Measurements from ENCODE around the gene MAP4.

MAP4 gene

DNA sequence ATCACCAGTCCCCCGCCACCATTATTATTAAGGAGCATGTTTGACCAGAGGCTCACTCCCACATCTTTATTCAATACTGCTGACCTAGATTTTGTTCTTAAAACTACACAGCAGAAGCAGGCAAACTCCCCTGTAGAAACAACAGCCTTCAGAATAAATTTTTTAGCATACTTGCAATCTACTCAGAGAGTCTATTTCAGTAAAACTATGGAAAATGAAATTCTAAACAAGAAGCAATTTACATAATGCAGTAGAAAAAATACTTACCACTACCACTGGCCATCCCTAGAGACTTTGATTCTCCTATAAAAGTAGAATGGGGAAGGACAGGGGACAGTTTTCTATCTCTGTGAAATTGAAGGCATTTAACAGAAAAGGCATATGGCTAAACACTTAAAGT lies 76.0 kb downstream of the MAP4 start:
- no peak overlapping the region for H3K4me3 ChIP-seq (ENCODE audit: insufficient read length, low read depth)
- H3K9me3 ChIP-seq (ENCODE audit: insufficient read depth, low read length), result no peaks in the 10 kb centered on the region
- no peaks in the 10 kb centered on the region for H3K27me3 ChIP-seq (ENCODE audit: insufficient read depth, insufficient read length)
- no peak for DNase-seq (ENCODE audit: low read depth, low spot score)
- no peaks in the 10 kb centered on the region for H3K36me3 ChIP-seq (ENCODE audit: insufficient read depth, insufficient read length, low read length)
- no peaks in the 10 kb centered on the region for H3K4me1 ChIP-seq (ENCODE audit: insufficient read depth, insufficient read length)
- TF ChIP-seq ZNF274 (IDR thresholded peaks at IDR 0.05; ENCODE audit: low read depth, low read length), result no peak
- TF ChIP-seq SUZ12 (IDR thresholded peaks at IDR 0.05; ENCODE audit: extremely low read depth, insufficient read depth, insufficient read length), result no peak
- TF ChIP-seq YY1 (IDR thresholded peaks at IDR 0.05; ENCODE audit: insufficient read depth, insufficient read length), result no peak
- no peak overlapping the region for H3K9ac ChIP-seq (ENCODE audit: insufficient read length, low read depth)

- TF ChIP-seq YY1 (IDR thresholded peaks at IDR 0.05; ENCODE audit: insufficient read depth, insufficient read length) (no peak), SUZ12 (IDR thresholded peaks at IDR 0.05; ENCODE audit: extremely low read depth, insufficient read depth, insufficient read length) (no peak), ZNF274 (IDR thresholded peaks at IDR 0.05; ENCODE audit: low read depth, low read length) (no peak)
- no peak overlapping the region for H3K9ac ChIP-seq (ENCODE audit: insufficient read length, low read depth)
- no peak overlapping the region for H3K4me3 ChIP-seq (ENCODE audit: insufficient read length, low read depth)
- DNase-seq (ENCODE audit: low read depth, low spot score), result no peak
- no peaks in the 10 kb centered on the region for H3K27me3 ChIP-seq (ENCODE audit: insufficient read depth, insufficient read length)
- no peaks in the 10 kb centered on the region for H3K9me3 ChIP-seq (ENCODE audit: insufficient read depth, low read length)
- H3K36me3 ChIP-seq (ENCODE audit: insufficient read depth, insufficient read length, low read length), result peaks cover 13% of the 10 kb centered on the region
- no peaks in the 10 kb centered on the region for H3K4me1 ChIP-seq (ENCODE audit: insufficient read depth, insufficient read length)
These were observed 83.8 kb downstream of the MAP4 start for GRCh38 chr3:47932421-47932820.

DNA sequence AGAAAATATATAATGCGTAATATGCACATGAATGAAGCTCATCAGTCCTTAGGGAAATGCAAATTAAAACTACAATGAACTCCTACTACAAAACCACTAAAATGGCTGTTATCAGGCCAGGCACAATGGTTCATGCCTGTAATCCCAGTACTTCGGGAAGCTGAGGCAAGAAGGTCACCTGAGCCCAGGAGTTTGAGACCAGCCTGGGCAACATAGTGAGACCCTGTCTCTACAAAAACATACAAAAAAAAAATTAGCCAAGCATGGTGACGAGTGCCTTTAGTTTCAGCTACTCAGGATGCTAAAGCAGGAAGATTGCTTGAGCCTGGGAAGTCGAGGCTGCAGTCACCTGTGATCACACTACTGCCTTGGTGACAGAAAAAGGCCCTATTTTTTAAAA lies 85.2 kb downstream of the MAP4 start:
- no peak overlapping the region for H3K9ac ChIP-seq (ENCODE audit: insufficient read length, low read depth)
- no peaks in the 10 kb centered on the region for H3K9me3 ChIP-seq (ENCODE audit: insufficient read depth, low read length)
- H3K36me3 ChIP-seq (ENCODE audit: insufficient read depth, insufficient read length, low read length), result peaks cover 27% of the 10 kb centered on the region
- no peaks in the 10 kb centered on the region for H3K4me1 ChIP-seq (ENCODE audit: insufficient read depth, insufficient read length)
- H3K27me3 ChIP-seq (ENCODE audit: insufficient read depth, insufficient read length), result no peaks in the 10 kb centered on the region
- no peak overlapping the region for H3K4me3 ChIP-seq (ENCODE audit: insufficient read length, low read depth)
- DNase-seq (ENCODE audit: low read depth, low spot score), result no peak
- TF ChIP-seq YY1 (IDR thresholded peaks at IDR 0.05; ENCODE audit: insufficient read depth, insufficient read length) (no peak), ZNF274 (IDR thresholded peaks at IDR 0.05; ENCODE audit: low read depth, low read length) (no peak), SUZ12 (IDR thresholded peaks at IDR 0.05; ENCODE audit: extremely low read depth, insufficient read depth, insufficient read length) (no peak)

DNA sequence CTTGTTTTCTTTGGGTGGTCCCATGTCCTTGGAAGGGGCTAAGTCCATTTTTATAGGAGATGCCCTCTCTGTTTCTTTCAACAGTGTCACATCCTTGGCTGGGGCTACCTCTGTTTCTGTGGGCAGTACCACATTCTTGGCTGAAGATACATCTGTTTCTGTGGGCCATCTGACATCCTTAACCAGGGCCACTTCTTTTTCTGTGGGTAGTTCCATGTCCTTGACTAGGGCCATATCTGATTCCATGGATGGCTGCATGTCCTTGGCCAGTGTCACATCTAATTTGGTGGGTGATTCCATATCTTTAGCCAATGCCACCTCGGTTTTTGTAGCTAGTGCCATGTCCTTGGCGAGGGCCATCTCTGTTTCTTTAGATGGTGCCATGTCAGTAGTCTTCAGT lies 99.5 kb downstream of the MAP4 start:
- no peak for DNase-seq (ENCODE audit: low read depth, low spot score)
- Histone ChIP-seq H3K27me3 (ENCODE audit: insufficient read depth, insufficient read length) (no peaks in the 10 kb centered on the region), H3K9me3 (ENCODE audit: insufficient read depth, low read length) (no peaks in the 10 kb centered on the region), H3K4me1 (ENCODE audit: insufficient read depth, insufficient read length) (no peaks in the 10 kb centered on the region), H3K36me3 (ENCODE audit: insufficient read depth, insufficient read length, low read length) (peaks cover 81% of the 10 kb centered on the region), H3K9ac (ENCODE audit: insufficient read length, low read depth) (no peak overlapping the region), H3K4me3 (ENCODE audit: insufficient read length, low read depth) (no peak overlapping the region)
- TF ChIP-seq YY1 (IDR thresholded peaks at IDR 0.05; ENCODE audit: insufficient read depth, insufficient read length) (no peak), ZNF274 (IDR thresholded peaks at IDR 0.05; ENCODE audit: low read depth, low read length) (no peak), SUZ12 (IDR thresholded peaks at IDR 0.05; ENCODE audit: extremely low read depth, insufficient read depth, insufficient read length) (no peak)

GRCh38 chr3:47916201-47916600 lies 100.0 kb downstream of the MAP4 start:
- no peak for DNase-seq (ENCODE audit: low read depth, low spot score)
- peaks cover 80% of the 10 kb centered on the region for H3K36me3 ChIP-seq (ENCODE audit: insufficient read depth, insufficient read length, low read length)
- H3K9me3 ChIP-seq (ENCODE audit: insufficient read depth, low read length), result no peaks in the 10 kb centered on the region
- TF ChIP-seq ZNF274 (IDR thresholded peaks at IDR 0.05; ENCODE audit: low read depth, low read length) (no peak), YY1 (IDR thresholded peaks at IDR 0.05; ENCODE audit: insufficient read depth, insufficient read length) (no peak), SUZ12 (IDR thresholded peaks at IDR 0.05; ENCODE audit: extremely low read depth, insufficient read depth, insufficient read length) (no peak)
- H3K27me3 ChIP-seq (ENCODE audit: insufficient read depth, insufficient read length), result no peaks in the 10 kb centered on the region
- no peaks in the 10 kb centered on the region for H3K4me1 ChIP-seq (ENCODE audit: insufficient read depth, insufficient read length)
- no peak overlapping the region for H3K4me3 ChIP-seq (ENCODE audit: insufficient read length, low read depth)
- no peak overlapping the region for H3K9ac ChIP-seq (ENCODE audit: insufficient read length, low read depth)

DNA sequence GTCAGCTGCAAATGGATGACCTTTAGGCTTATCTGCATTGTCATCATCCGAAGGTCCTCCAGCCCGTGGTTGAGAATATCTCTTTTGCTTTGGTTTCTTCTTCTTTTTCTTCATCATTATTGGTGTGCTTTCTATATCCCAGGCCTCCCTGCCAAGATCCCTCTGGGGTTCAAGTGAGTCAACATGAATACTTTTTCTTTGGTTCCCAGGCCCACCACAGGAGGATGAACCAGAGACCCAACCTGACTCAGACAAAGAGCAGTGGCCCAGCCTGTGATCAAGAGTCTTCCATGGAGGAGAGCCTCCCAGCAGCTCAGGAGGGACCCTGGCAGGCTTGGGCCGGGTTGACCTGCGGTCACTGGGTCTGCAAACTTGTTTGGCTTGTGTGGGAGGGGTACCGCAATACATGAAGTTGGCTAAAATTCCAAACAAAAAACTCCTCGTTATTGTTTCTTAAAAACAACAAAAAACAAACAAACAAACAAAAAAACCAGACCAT lies 104.2 kb downstream of the MAP4 start:
- peaks cover 2% of the 10 kb centered on the region for H3K4me1 ChIP-seq (ENCODE audit: insufficient read depth, insufficient read length)

GRCh38 chr3:47910777-47911440 lies 105.3 kb downstream of the MAP4 start:
- no peak for TF ChIP-seq YY1 (IDR thresholded peaks at IDR 0.05; ENCODE audit: insufficient read depth, insufficient read length)
- TF ChIP-seq ZNF274 (IDR thresholded peaks at IDR 0.05; ENCODE audit: low read depth, low read length), result no peak
- no peak for TF ChIP-seq SUZ12 (IDR thresholded peaks at IDR 0.05; ENCODE audit: extremely low read depth, insufficient read depth, insufficient read length)
- peak; percentile 59 for DNase-seq (ENCODE audit: low read depth, low spot score)

More for the DNA sequence above, 104.2 kb downstream of the MAP4 start:
- DNase-seq (ENCODE audit: low read depth, low spot score), result no peak
- TF ChIP-seq YY1 (IDR thresholded peaks at IDR 0.05; ENCODE audit: insufficient read depth, insufficient read length) (no peak), ZNF274 (IDR thresholded peaks at IDR 0.05; ENCODE audit: low read depth, low read length) (no peak), SUZ12 (IDR thresholded peaks at IDR 0.05; ENCODE audit: extremely low read depth, insufficient read depth, insufficient read length) (no peak)
- H3K9me3 ChIP-seq (ENCODE audit: insufficient read depth, low read length), result no peaks in the 10 kb centered on the region
- H3K36me3 ChIP-seq (ENCODE audit: insufficient read depth, insufficient read length, low read length), result peaks cover 73% of the 10 kb centered on the region
- no peak overlapping the region for H3K9ac ChIP-seq (ENCODE audit: insufficient read length, low read depth)
- H3K27me3 ChIP-seq (ENCODE audit: insufficient read depth, insufficient read length), result no peaks in the 10 kb centered on the region
- no peak overlapping the region for H3K4me3 ChIP-seq (ENCODE audit: insufficient read length, low read depth)

More at GRCh38 chr3:47910777-47911440, 105.3 kb downstream of the MAP4 start:
- Histone ChIP-seq H3K9me3 (ENCODE audit: insufficient read depth, low read length) (no peaks in the 10 kb centered on the region), H3K4me3 (ENCODE audit: insufficient read length, low read depth) (no peak overlapping the region), H3K4me1 (ENCODE audit: insufficient read depth, insufficient read length) (peaks cover 2% of the 10 kb centered on the region), H3K36me3 (ENCODE audit: insufficient read depth, insufficient read length, low read length) (peaks cover 62% of the 10 kb centered on the region), H3K27me3 (ENCODE audit: insufficient read depth, insufficient read length) (no peaks in the 10 kb centered on the region), H3K9ac (ENCODE audit: insufficient read length, low read depth) (no peak overlapping the region)

All from NT2/D1 (cell line).